GM18499 (cell line): Measurements from ENCODE around the gene TRIO.
"Not testable (repeated sequence)": the region's sequence is repeated elsewhere in the genome, so short reads cannot be mapped to it uniquely, and the experiment has no call there.

Experiments
- ATAC-seq: cut with Tn5 transposase; IDR thresholded peaks from one replicate; pipeline ENCODE4 v1.9.1; 2021; ENCODE audit warnings: moderate number of reproducible peaks; ENCODE audit not compliant: insufficient read depth, unreplicated experiment

The TRIO gene

DNA sequence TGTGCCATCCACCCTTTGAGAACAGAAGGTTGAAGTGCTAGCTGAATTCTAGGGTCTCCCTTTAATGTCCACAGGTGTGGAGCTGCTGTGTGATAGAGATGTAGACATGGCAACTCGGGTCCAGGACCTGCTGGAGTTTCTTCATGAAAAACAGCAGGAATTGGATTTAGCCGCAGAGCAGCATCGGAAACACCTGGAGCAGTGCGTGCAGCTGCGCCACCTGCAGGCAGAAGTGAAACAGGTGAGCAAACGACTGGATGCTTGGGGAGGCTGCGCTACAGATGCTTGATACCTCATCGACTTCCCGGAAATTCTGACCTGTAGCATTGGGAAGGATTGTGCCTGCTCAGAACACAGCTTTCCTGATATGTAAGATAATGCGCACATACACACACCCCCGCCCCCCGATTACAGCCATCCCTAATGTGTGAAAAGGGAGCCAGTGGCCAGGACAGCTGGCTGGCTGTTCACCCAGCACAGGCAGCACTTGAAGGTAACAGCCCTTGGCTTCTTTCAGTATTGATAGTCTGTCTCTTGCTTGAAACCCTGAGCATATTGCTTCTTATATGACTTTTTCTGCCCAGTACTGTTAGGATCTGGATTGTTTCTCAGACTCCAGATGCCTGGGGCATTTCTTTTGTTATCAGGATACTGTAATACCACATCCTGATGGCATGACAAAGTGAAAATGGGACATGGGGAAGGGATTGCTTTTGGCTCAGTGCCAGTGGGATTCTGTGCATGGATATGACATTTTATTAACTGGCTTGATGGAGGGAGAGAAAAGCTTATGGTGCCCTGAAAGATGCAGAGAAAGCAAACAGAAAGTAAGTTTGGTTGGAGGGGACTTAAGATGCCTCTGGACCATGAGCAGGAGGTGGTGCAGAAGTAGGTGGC is 221.7 kb downstream of the TRIO start:
- no peak for ATAC-seq

DNA sequence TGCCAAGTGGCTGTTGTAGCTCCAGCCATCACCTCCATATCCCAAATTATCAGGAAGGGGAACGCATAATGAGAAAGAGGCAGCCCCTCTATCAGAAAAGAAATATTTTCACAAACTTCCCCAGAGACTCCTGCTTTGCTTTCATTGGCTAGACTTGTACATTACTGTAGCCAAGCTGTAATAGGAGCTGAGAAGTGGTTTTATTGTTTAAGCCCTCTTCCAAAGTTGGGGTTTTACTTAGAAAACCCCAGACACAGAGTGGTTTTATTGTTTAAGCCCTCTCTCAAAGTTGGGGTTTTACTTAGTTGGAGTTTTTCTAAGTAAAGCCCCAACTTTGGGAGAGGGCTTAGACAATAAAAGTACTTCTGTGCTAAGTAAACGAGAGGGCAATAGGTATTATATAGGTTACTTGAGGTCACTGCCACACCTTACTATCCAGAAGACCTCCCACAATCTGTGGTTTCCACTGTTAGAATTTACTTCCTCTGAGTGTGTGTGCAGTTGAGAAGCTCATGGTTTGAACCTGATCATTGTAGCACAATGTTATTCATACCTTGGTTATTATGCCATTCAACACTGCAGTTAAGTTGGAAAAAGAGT is 222.8 kb downstream of the TRIO start:
- no peak for ATAC-seq

DNA sequence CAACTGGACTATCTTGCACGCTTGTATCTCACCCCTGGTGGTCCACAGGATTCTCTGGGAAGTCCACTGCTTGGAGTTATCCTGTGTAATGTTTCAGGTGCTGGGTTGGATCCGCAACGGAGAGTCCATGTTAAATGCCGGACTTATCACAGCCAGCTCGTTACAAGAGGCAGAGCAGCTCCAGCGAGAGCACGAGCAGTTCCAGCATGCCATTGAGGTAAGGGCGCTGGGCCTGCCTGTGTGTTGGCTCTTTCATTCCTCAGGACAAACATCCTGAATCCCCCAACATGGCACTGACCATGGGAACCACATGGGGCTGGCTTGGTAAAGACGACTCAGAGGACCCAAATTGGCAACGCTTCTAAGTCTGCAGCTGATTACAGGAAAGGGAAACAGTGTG is 223.6 kb downstream of the TRIO start:
- ATAC-seq = no peak

DNA sequence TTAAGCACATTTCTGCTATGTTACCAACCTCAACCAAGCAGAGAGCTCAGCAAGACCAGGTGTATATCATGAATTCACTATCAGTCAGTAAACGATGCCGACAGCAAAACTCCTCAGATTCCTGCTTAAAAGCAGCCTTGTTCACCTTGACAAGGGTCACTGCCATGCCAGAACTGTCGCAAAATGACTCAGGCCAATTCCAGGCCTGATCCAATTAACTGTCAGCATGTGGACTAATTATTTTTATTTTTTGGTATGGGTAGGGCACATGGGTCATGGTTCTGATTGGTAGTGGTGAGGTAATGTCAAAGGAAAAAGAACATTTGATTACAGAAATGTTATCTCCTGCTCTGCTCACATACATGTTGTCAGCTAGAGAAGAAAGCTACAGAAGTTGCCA is 224.2 kb downstream of the TRIO start:
- ATAC-seq = no peak

DNA sequence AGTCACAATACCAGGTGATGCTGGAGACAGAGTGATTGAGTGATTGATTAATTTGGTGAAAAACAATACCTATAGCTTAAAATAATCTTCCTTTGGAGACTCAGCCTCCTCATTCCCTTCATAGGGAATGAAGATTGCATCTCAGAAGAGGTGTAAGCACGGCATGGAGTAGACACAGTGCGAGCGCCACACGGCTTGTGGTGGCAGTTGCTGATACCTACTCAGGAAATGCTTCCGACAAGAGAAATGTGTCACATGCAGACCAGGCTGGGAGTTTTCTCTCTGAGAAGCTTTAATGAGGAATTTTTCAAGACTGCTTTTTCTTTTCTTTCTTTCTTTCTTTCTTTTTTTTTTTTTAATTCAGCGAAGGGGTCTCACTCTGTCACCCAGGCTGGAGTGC is 226.6 kb downstream of the TRIO start:
- no peak for ATAC-seq

DNA sequence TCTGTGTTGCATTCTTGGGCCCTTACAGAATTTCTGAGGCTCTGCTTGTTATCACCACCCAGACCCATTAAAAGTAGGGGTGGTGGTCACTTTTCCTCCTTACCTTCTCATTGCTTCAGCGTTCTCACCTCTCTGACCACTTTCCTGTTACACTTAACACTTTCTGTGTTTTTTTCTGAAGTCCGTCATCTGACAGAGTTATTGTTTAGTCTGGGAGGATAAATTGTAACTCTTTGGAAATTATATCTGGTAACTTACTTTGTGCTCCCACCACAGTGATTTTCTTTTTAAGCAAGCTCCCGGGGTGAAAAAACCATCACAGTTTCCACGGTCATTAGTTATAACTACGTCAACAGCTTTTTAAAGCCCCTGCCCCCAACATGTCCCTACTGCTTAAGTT is 227.2 kb downstream of the TRIO start:
- ATAC-seq = no peak

DNA sequence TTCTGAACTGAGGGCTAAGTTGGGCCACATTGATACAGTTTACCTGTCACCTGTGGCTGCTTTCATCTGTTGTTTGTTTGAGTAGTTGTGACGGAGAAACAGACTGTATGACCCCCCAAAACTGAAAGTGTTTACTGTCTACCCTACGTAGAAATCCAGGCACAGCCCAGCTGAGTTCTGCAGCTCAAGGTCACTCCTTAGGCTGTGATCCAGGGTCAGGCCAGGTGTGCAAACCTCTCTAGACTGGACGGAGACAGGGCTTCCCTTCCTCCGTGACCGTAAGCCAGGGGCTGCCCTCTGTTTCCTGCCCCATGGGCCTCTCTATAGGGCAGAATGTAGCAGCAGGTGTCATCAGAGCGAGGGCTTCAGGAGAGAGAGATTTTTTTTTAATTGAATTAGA is 230.5 kb downstream of the TRIO start:
- no peak for ATAC-seq

DNA sequence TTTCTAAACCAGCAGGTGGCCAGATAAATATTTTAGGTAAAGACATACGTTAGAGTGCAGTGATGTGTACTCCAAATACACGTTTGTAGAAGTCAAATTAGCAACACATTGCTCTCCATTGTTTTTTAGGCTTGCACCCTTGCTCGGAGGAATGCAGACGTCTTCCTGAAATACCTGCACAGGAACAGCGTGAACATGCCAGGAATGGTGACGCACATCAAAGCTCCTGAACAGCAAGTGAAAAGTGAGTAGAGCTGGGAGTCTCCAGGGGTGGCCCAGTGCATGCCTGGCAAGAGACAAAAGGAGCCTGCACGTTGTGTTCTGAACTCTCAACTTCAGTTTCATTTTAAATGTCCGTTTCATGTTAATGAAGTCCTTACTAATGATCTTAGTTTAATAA is 231.0 kb downstream of the TRIO start:
- ATAC-seq = no peak

DNA sequence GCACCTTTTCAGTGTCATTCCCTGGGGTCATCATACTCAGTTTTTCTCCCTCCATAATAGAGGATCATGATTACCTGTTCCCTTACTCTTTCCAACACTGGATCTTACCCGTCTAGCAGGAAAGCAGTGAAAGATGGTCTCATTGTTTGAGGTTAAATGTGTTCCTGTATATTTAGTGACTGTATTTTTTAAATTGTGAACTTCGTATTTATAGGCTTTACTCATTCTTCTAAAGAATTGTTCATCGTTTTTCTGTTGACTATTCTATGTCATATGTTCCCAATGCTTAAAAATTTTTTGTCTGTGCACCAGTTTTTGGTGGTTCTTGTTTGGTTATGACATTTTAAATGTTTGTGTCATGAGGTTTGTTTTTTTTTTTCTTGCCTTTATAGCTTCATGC is 233.6 kb downstream of the TRIO start:
- ATAC-seq = no peak

DNA sequence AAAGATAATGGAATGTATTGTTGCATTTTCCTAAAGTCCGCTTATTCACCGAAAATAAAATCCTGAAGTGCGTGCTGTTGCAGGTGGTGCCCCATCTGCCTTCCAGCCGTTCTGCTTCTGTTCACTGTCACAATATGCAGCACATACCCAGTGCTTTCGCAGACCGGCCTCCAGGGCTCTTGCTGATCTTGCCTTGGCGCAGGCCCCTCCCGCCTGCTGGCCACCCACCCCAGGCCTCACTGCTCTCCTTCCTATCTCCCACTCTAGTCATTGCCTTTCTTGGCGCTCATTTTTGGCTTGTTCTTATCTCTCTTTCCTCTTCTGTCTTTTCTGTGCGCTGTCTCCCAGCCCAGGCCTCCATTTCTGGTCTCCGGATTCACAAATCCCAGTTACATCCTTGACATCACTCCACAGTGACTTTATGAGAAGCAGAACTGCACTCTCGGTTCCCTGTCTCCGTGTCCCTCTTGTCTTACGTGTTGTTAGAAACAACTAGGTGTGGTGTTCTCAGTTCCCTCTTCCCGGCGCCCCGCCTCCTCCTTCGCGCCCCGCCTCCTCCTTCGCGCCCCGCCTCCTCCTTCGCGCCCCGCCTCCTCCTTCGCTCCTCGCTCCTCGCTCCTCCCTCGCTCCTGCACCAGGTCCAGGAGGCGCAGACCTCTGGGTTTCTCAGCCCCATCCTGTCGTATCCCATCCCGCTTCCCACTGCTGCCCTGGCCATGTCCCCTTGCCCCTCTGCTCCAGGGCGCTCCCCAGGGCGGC is 236.8 kb downstream of the TRIO start:
- ATAC-seq = no peak

DNA sequence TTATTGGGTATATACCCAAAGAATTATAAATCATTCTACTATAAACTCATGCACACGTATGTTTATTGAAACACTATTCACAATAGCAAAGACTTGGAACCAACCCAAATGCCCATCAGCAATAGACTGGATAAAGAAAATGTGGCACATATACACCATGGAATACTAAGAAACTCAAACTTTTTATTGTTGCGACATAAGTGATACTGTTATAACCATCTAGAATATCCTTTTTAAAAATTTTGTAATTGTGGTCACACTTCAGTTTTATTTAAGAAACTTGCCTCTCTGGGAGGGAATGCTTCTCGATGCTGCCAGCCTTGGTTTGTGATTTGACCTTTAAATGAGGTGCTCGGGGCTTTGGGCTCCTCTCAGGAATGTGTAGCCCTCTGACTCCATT is 237.6 kb downstream of the TRIO start:
- no peak for ATAC-seq

DNA sequence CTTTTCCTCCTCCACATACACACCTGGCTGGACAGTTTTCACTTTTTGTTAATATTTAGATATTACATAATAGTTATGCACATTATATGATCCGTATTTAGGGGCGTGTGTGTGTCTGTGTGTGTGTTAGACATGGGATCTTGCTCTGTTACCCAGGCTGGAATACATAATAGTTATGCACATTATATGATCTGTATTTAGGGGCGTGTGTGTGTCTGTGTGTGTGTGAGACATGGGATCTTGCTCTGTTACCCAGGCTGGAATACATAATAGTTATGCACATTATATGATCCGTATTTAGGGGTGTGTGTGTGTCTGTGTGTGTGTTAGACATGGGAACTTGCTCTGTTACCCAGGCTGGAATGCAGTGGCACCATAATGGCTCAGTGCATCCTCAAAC is 239.5 kb downstream of the TRIO start:
- ATAC-seq = no peak

DNA sequence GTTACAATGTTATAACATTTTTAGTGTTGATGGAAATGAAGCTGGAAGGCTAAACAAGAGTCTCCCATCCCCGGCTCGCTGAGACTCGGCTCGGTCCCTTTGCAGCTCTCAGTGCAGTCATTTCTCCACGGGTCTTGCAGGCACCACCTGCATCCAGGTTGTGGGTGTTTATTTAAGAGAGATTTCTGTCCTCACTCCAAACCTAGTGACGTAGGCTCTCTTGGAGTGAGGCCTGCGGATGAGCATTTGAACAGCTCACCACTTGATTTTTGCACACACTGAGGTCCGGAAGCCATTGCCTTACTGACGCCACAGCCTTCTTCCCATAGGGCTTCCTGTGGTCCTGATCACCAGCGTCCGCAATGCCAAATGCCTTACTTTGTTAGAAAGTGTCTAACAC is 240.8 kb downstream of the TRIO start:
- ATAC-seq = no peak

DNA sequence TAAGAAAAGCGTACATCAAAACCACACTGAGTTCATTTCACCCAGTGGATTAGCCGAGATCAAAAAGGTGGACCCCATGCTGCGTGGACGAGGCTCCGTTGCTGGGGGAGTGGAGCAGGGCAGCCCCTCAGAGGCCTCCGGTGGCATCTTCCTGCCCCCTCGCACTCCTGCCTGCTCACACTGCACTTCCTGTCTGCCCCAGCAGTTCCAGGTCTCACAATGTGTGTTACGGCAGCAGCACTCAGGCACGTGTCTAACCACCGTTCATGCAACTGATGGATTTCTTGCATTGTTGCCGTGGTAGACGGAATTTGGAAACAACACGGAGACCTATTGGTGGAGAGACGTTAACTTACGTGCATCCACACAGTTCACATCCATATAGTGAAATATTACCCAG is 241.9 kb downstream of the TRIO start:
- ATAC-seq = no peak

DNA sequence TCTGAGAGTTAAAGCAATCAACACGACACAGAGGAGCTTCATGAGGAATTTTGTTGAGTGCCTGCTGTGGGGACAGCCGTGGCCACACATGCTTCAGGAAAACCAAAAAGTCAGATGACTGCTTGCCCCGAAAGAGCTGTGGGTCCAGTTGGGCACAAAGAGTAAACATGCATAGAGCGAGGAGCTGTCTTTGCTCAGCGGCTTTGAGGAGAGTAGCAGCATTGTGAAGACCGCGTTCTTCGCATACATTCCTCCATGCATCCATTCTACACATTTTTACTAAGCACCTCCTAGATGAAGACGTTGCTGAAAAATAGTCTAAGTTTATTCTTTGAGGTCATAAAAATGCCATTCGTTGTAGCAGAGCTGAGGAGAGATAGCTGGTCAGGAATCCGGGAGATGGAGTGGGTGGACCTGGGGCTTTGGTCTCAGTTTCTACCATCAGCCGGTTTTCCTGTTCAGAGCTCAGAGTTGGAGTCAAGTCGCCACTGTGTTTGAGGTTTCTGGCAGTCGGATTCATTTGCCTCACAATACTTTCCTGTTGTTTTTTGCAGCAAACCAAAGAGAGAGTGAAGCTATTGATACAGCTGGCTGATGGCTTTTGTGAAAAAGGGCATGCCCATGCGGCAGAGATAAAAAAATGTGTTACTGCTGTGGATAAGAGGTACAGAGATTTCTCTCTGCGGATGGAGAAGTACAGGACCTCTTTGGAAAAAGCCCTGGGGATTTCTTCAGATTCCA is 243.9 kb downstream of the TRIO start:
- ATAC-seq = no peak

DNA sequence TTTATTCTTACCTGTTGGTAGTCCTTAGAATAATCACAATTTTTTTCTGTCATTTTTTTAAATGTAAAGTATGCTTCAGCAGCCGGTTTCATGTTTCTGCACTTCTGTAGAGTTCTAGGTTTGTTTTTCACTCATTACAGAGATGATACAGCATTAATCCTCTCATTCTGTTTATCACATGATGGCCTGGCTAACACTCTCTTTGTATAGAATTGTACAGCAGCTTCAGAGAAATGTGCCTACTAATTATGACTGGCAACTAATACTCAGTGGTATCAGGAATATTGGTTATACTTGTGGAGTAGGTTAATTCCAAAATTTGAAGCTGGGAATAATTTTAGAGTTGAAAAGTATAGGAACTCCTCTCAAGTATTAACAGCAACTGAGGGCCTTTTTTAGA is 245.6 kb downstream of the TRIO start:
- no peak for ATAC-seq

DNA sequence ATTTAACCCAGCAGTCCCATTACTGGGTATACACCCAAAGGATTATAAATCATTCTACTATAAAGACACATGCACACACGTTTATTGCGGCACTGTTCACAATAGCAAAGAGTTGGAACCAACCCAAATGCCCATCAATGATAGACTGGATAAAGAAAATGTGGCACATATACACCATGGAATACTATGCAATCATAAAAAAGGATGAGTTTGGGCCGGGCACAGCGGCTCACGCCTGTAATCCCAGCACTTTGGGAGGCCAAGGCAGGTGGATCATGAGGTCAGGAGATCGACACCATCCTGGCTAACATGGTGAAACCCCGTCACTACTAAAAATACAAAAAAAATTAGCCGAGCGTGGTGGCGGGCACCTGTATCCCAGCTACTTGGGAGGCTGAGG is 249.4 kb downstream of the TRIO start:
- not testable (repeated sequence) for ATAC-seq

DNA sequence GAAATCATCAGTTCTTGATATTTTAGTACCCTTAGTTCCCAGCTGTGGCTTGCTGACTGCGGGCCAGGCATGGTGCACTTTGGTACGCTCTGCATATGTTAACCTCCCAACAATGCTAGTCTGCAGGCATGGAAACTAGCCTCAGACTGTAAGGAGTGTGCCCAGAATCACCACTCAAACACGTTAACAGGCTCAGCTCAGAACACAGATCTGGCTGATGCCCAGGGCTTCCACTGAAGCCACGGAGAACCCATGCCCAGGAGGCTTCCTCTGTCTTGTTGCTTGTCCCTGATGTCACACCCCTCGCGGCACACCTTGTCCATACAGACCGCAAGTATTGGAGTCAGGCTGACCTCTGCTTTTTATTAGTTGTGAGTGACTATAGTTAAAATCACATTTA is 251.2 kb downstream of the TRIO start:
- ATAC-seq = no peak

DNA sequence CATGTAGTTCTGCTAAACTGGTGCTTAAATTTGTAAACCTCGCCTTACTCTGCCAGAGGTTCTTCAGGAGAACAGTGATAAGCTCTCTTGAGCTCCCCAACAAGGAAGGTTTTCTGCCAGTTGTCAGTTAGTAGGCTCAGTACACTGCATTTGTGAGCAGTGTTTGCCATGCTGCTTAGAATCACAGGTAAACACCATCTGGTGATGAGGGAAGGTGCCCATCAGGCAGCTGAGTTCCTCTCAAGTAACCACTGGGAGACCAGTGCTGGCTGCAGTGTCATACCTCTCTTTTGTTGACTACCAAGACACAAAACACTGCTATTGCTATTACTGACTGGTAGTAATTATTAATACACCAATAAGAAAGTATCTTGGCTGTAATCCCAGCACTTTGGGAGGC is 252.3 kb downstream of the TRIO start:
- ATAC-seq = no peak

DNA sequence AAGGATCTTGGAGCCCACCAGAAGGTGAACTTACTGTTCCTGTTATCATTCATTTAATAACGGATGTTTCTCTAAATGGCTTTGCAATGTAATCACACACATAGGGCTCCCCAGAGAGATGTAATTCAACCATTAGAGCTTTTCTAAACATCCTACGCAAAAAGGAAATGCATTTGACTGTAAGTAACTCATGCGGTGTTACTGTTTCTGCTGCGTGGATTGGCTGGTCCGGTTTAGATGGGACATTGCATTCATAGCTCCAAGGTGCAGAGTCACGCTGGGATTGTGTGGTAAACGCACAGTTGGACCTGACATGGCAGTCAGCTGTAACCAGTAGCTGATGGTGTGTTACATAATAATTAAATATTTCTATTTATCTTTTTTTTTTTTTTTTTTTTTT is 252.9 kb downstream of the TRIO start:
- no peak for ATAC-seq

DNA sequence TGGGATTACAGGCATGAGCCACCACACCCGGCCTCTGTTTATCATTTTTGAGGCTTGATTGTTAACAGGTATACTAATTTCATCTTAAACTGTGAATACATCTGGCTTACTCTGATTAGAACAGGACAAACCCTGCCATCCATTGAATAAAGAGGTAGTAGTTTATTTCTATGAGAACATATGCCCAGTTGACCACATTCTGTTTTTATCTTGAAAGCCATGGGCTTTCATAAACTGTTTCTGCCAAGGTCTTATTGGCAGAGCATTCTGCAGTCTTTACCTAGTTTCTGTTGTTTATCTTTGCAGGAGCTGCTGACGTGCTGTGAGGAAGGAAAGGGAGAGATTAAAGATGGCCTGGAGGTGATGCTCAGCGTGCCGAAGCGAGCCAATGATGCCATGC is 253.6 kb downstream of the TRIO start:
- no peak for ATAC-seq
